GM21381 (cell line): ENCODE measurements around the gene CD209.
"Not testable (repeated sequence)": the region's sequence is repeated elsewhere in the genome, so short reads cannot be mapped to it uniquely, and the experiment has no call there.

ENCODE experiments used
- ATAC-seq: cut with Tn5 transposase; IDR thresholded peaks from one replicate; pipeline ENCODE4 v1.9.1; 2021; ENCODE audit warnings: mild to moderate bottlenecking, moderate library complexity; ENCODE audit not compliant: unreplicated experiment

Gene CD209

DNA sequence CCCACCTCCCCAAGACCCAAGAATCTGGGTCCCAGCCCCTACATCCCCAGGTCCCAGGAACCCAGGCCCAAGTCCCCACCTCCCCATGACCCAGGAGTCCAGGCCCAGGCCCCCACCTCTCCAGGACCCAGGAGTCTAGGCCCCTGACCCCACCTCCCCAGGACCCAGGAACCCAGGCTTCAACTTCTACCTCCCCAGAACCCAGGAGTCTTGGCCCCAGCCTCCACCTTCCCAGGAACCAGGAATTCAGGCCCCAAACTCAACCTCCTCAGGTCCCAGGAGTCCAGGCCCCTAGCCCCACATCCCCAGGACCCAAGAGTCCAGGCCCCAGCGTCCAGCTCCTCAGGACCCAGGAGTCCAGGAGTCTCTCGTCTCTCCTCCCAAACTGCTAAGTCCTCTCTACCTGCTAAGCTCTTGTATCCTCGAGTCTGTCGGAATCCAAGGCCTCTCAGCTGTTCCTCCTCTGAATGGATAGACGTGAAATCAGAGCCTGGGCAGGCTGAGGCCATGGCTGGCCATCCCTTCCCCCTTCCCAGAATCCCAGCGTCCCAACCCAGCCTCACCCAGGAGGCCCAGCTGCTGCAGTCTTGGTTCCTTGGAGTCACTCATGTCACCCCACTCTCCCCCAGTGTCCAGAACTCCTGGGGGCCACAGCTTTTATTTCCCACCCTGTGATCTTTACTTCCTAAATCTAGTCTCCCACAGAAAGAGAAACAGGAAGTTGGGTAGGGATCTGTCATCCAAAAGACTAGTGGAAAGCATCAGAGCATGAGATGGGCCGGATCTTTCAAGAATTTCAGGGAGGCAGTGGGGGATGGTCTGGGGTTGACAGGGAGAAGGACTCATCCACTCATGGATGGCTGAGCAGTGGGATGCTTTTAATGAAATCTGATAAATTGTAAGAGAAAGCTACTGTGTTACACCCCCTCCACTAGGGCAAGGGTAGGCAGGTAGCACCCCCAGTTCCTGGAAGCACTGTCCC lies at the start of gene CD209:
TSS of gene CD209 (minus strand) at position 632 of the 982 bp plus-strand sequence. CDS start at position 609, 23 bp downstream.
- ATAC-seq: no peak

DNA sequence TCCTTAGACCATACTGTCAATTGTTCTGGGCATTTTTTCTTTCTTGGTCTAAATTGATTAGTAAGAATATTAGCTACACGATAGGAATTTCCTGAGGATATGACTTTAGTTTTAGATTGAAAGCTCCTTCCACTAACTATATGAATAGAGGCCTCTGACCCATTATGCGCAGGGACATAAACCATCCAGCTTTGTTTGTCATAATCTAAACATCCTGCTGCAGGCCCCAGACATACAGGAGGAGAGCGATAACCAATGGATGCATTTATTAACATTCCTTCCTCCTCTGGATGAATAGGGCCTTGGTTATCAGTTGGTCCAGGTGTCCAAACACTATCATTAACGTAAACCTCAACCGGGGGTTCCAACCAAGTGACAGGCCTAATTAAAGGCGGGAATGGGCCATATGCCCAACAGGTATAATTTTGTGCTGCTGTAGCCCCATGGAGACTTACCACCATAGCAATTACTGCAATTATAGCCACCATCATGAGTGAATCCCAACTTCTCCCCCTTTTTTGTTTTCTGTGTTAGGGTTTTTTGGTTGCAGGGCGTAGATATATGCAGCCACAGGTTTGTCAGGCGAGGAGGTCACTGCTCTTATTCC lies 48.3 kb upstream of the CD209 start:
- ATAC-seq: no peak

DNA sequence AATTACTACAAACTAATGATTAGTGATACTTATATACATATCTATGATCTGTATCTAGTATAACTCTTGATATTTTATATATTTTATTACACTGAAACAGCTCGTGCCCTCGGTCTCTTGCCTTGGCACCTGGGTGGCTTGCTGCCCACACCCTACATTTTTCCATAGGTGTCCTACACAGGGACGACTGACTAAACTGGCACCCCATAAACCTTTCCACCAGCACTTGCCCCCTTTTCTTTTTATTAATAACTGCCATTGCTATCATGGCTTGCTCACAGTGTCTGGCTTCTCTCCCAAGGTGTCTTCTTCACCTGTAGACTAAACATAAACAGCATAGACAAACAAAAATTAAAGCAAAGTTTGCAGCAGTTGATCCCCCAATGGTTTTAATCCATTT lies 46.2 kb upstream of the CD209 start:
- ATAC-seq: no peak

- not testable (repeated sequence) for ATAC-seq
Observed at GRCh38 chr19:7792701-7793100, 45.4 kb upstream of the CD209 start.

GRCh38 chr19:7792281-7792680 lies 44.9 kb upstream of the CD209 start:
- ATAC-seq: no peak

GRCh38 chr19:7790416-7790815 lies 43.1 kb upstream of the CD209 start:
- no peak for ATAC-seq

DNA sequence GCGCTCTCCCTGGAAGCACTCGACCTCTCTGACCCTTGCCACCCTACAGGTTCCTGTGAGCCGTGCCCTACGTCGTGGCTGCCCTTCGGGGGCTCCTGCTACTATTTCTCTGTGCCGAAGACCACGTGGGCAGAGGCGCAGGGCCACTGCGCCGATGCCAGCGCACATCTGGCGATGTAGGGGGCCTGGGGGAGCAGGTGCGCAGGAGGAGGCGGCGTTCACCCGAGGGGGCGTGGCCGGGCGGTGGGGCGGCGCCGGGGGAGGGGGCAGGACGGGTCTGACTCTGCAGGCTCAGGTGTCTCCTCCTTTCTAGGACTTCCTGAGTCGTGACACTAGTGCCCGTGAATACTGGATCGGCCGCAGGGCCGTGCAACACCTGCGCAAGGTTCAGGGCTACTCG lies 42.1 kb upstream of the CD209 start:
- no peak for ATAC-seq

- ATAC-seq: no peak
Observed at GRCh38 chr19:7788933-7789323, 41.6 kb upstream of the CD209 start.

DNA sequence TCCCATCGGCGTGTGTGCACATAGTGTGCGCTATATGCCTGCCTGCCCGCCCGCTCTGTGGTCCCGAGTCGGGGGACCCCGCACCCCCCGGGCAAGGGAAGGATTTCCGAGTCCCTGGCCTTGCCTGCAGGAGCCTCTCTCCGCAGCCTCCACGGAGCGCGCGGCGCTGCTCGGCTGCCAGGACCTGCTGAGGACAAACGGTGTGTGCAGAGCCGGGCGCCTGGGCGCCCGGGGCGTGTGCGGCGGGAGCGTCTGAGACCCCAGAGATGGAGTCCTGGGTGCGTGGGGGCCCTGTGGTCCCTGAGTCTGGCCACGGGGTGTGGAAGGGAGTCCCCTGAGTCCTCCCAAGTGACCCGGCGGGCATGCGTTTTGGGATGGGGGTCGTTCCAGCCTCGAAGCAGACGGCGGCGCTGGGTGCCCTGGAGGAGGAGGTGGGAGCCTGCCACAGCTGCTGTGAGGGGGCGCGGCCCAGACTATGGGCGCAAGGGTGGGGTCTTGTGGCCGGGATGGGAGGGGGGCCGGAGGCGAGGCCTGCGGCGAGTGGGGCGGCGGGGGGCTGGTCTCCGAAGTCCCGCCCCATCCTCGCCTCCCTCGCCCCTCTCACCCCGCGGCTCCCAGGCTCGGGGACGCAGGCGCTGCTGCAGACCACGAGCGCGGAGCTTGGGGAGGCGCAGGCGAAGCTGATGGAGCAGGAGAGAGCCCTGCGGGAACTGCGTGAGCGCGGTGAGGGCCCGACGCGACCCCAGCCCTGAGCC lies 41.0 kb upstream of the CD209 start:
- no peak for ATAC-seq

GRCh38 chr19:7787602-7788177 lies 40.4 kb upstream of the CD209 start:
- ATAC-seq: no peak

DNA sequence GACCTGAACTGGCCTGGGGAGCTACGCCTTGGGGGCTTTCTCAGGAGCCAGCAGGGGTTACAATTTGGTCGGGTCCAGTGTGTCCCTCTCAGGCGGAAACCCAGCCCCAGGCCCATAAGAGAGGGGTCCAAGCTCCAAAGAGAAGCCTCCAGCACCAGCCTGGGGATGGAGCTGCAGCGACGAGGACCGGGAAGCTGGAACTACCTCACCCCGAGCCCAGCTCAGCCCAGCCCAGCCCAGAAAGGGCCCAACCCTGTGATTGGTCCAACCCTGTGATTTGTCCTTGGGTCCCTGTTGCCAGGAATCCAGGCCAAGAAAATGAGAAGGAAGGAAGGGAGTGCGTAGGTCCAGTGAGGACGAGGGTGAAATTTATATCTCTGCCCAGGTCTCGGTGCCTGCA lies 39.8 kb upstream of the CD209 start:
- ATAC-seq: no peak

DNA sequence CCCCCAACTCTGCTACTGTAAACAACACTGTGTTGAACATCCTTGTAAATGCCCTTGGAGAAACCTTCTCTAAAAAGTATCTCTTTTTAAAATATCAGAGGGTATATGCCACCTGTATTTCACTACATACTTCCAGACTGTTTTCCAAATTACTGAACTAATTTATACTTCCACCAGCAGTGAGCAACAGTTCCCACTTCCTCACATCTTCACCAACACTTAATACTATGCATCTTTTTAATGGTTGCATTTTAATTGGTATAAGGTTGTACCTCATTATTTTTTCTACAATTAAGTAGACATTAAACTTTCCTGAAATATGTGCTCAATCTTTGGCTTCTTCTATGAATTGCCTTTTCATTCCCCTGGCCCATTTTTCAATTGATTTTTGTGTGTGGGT lies 37.5 kb upstream of the CD209 start:
- ATAC-seq: no peak

GRCh38 chr19:7783991-7784423 lies 36.7 kb upstream of the CD209 start:
- no peak for ATAC-seq

DNA sequence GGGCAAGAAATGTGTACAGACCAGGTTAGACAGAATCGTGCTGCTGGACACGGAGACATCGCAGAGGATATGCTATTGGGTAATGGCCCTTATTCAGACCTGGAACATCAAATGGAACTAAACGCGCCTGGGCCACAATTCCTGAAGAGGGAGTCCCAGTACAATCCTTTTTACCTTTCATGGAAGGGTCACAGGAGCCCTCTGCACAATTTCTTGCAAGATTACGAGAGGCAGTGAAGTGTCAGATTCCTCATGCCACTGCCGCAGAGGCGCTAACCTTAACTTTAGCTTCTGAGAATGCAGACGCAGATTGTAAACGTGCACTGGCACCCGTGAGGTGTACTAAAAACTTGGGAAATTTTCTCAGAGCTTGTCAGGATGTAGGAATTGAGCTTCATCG lies 33.8 kb upstream of the CD209 start:
- no peak for ATAC-seq

- ATAC-seq: no peak
Observed at GRCh38 chr19:7779631-7780486, 32.5 kb upstream of the CD209 start.

- no peak for ATAC-seq
Observed at GRCh38 chr19:7778081-7778480, 30.7 kb upstream of the CD209 start.

DNA sequence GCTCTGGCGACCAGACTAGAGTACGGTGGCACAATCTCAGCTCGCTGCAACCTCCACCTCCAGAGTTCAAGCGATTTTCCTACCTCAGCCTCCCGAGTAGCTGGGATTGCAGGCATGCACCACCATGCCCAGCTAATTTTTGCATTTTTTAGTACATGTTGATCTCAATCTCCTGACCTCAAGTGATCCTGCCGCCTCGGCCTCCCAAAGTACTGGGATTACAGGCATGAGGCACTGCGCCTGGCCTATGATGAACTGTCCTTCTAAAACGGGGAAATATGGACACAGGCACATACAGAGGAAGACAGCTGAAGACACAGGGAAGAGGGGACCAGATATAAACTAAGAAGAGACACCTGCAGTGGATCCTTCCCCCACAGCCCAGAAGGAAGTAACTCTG lies 28.4 kb upstream of the CD209 start:
- no peak for ATAC-seq

DNA sequence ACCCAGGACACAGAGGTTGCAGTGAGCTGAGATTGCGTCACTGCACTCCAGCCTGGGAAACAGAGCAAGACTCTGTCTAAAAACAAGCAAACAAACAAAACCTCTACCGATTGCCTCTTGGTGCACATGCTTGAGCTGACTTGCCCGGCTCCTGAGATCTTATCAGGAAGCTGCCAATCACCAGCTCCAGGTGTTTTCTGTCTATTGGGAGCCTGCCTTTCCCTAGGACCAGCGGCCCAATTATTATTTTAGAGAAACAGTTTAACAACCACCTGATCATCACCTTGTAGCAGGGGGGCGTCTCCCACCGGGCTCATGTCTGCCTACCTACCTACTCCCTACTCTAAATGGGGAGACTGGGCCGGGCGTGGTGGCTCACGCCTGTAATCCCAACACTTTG lies 26.5 kb upstream of the CD209 start:
- ATAC-seq: no peak

- no peak for ATAC-seq
Observed at GRCh38 chr19:7772752-7773291, 25.5 kb upstream of the CD209 start.

GRCh38 chr19:7771072-7771471 lies 23.7 kb upstream of the CD209 start:
- no peak for ATAC-seq
